GM12878 (cell line): ENCODE results near the gene PCDH15.

ENCODE experiments used
- ATF7 ChIP-seq: fragments of 450-650 bp; IDR thresholded peaks from 2 replicates; pipeline ENCODE4 v1.6.1; 2016; ENCODE audit warnings: low read depth, mild to moderate bottlenecking
- CREB1 ChIP-seq: IDR thresholded peaks from 2 replicates; pipeline ENCODE4 v1.6.1; 2012; ENCODE audit warnings: low read depth, mild to moderate bottlenecking, inconsistent platforms
- NR2C2 ChIP-seq: IDR thresholded peaks from 2 replicates; pipeline ENCODE4 v1.6.1; 2011; ENCODE audit warnings: borderline replicate concordance, low read depth; ENCODE audit not compliant: control insufficient read depth, insufficient read length
- POLR2A ChIP-seq: IDR thresholded peaks from 2 replicates; pipeline ENCODE4 v1.6.1; 2011; ENCODE audit warnings: low read depth, mild to moderate bottlenecking, low read length
- RAD51 ChIP-seq: fragments of 450-650 bp; IDR thresholded peaks from 2 replicates; pipeline ENCODE4 v1.6.1; 2016; ENCODE audit warnings: moderate library complexity, mild to moderate bottlenecking, inconsistent platforms
- SMC3 ChIP-seq: IDR thresholded peaks from 2 replicates; pipeline ENCODE4 v1.6.1; 2011; ENCODE audit warnings: low read length, improper control_type of control experiment, borderline replicate concordance
- TBL1XR1 ChIP-seq: IDR thresholded peaks from 2 replicates; pipeline ENCODE4 v1.6.1; 2012; ENCODE audit warnings: low read depth, low read length, improper control_type of control experiment
- ZNF274 ChIP-seq: IDR thresholded peaks from one replicate; pipeline ENCODE4 v1.8.0; 2011; ENCODE audit not compliant: insufficient read length, insufficient read depth
- TF ChIP-seq, protein P1 (sequence below), 3 experiments: IDR thresholded peaks in 2 of 3; conservative IDR thresholded peaks in 1 of 3; 2 replicates each; pipeline ENCODE4 v1.5.1; 2011; ENCODE audit warnings: low read depth in 3 of 3, low read length in 3 of 3, mild to moderate bottlenecking in 3 of 3, control low read depth in 2 of 3, moderate library complexity in 2 of 3, inconsistent platforms in 1 of 3, mixed read lengths in 1 of 3; ENCODE audit not compliant: control insufficient read depth in 2 of 3, insufficient read depth in 1 of 3; ENCODE audit errors: extremely low read depth in 1 of 3

DNA sequence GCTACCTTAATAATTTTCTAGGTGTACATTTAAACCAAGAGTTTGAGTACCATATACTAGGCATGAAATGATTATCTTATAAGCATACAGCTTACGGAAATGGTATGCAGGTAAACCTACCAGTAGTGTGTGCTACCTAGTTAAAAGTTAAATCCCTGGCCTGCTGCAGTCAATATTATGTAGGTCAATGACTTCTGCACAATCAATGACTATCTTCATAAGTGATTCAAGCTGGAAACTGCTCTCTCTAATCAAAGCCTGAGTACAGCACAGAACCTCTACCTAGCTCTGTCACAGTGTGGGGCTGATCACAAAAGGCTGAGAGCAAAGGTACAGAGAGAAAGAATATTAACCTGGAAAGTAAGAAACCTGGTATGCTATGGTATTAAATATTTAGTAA, 733.7 kb downstream of the PCDH15 start:
- TF ChIP-seq ATF7 (no peak), ZNF274 (no peak), NR2C2 (no peak), SMC3 (no peak), TBL1XR1 (no peak), CREB1 (no peak), RAD51 (no peak), POLR2A (no peak)
- TF ChIP-seq, protein P1, sequence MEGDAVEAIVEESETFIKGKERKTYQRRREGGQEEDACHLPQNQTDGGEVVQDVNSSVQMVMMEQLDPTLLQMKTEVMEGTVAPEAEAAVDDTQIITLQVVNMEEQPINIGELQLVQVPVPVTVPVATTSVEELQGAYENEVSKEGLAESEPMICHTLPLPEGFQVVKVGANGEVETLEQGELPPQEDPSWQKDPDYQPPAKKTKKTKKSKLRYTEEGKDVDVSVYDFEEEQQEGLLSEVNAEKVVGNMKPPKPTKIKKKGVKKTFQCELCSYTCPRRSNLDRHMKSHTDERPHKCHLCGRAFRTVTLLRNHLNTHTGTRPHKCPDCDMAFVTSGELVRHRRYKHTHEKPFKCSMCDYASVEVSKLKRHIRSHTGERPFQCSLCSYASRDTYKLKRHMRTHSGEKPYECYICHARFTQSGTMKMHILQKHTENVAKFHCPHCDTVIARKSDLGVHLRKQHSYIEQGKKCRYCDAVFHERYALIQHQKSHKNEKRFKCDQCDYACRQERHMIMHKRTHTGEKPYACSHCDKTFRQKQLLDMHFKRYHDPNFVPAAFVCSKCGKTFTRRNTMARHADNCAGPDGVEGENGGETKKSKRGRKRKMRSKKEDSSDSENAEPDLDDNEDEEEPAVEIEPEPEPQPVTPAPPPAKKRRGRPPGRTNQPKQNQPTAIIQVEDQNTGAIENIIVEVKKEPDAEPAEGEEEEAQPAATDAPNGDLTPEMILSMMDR (IDR thresholded peaks at IDR 0.05 in 2 of 3, conservative IDR thresholded peaks at IDR 0.05 in 1 of 3; ENCODE audit: control insufficient read depth in 2 of 3, extremely low read depth in 1 of 3, insufficient read depth in 1 of 3, low read depth in 3 of 3, low read length in 3 of 3) = no peak
